ENCODE data around the gene CBX4. TPM values are rescaled to one million over a fixed set of nuclear protein-coding genes. Genes with fewer than 3 reads are reported as not detected.

Gene CBX4
- total and polyA plus RNA-seq, 2 donors from 2014 or later = 7.1 to 26.8 TPM

DNA sequence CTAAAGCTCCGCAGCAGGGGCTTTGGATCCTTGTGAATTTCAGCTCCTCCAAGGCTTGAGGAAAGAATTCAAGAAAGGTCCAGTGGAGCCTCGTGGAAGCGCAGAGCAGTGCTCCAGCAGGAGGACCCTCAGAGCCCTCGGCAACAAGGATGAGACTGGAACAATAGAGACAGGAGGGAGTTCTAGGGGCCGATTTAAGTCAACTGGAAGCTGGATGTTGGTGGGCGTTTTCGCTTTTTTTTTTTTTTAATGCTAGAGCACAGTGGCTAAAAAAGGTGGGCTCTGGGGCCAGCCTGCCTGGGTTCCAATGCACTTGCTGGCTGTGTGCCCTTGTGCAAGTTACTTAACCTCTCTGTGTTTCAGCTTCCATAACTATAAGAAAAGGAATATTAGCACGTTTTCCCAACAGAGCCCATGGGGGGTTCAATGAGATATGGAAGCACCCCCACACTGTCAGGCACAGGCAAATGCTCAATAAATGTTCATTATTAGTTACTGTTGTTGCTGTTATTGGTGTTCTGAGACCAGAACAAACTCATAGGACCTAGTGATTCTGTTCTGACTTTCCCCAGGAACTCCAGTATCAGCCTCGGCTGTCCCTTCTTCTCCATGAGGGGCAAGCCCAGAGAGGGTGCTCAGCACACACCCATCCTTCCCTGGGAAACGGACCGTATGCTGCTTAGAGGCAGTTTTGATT lies 37.1 kb downstream of the CBX4 start:
- Histone ChIP-seq H3K9ac (ENCODE audit: low read length in 3 of 3) (no peak overlapping the region), H3K27me3 (ENCODE audit: control insufficient read depth, insufficient read depth, low read length) (peaks cover 73% of the 10 kb centered on the region), H3K4me3 (ENCODE audit: low read length in 3 of 3) (no peak overlapping the region), H3K4me1 (ENCODE audit: control insufficient read depth in 2 of 3, insufficient read depth in 2 of 3, low read depth in 1 of 3, low read length in 3 of 3) (peaks cover 0 to 16% (median 7%) of the 10 kb centered on the region in 3 donors), H3K9me3 (ENCODE audit: control insufficient read depth in 2 of 3, insufficient read depth in 1 of 3, low read length in 3 of 3) (no peaks in the 10 kb centered on the region), H3K27ac (ENCODE audit: low read depth in 2 of 2, low read length in 2 of 2) (no peak overlapping the region), H3K36me3 (ENCODE audit: control insufficient read depth in 2 of 3, insufficient read depth in 3 of 3, low read length in 3 of 3) (no peaks in the 10 kb centered on the region)
- DNase-seq (no peak), FAIRE-seq (no peak)
- intact Hi-C loops (cut with DNase I) = no loop called here
- TF ChIP-seq, protein P1, sequence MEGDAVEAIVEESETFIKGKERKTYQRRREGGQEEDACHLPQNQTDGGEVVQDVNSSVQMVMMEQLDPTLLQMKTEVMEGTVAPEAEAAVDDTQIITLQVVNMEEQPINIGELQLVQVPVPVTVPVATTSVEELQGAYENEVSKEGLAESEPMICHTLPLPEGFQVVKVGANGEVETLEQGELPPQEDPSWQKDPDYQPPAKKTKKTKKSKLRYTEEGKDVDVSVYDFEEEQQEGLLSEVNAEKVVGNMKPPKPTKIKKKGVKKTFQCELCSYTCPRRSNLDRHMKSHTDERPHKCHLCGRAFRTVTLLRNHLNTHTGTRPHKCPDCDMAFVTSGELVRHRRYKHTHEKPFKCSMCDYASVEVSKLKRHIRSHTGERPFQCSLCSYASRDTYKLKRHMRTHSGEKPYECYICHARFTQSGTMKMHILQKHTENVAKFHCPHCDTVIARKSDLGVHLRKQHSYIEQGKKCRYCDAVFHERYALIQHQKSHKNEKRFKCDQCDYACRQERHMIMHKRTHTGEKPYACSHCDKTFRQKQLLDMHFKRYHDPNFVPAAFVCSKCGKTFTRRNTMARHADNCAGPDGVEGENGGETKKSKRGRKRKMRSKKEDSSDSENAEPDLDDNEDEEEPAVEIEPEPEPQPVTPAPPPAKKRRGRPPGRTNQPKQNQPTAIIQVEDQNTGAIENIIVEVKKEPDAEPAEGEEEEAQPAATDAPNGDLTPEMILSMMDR (IDR thresholded peaks at IDR 0.05; ENCODE audit: borderline replicate concordance, extremely low read depth, insufficient read depth) = no peak

- Histone ChIP-seq H3K9me3 (ENCODE audit: control insufficient read depth in 2 of 3, insufficient read depth in 1 of 3, low read length in 3 of 3) (no peaks in the 10 kb centered on the region), H3K36me3 (ENCODE audit: control insufficient read depth in 2 of 3, insufficient read depth in 3 of 3, low read length in 3 of 3) (no peaks in the 10 kb centered on the region), H3K4me1 (ENCODE audit: control insufficient read depth in 2 of 3, insufficient read depth in 2 of 3, low read depth in 1 of 3, low read length in 3 of 3) (peaks cover 0 to 15% (median 7%) of the 10 kb centered on the region in 3 donors), H3K9ac (ENCODE audit: low read length in 3 of 3) (no peak overlapping the region), H3K4me3 (ENCODE audit: low read length in 3 of 3) (no peak overlapping the region), H3K27me3 (ENCODE audit: control insufficient read depth, insufficient read depth, low read length) (peaks cover 65% of the 10 kb centered on the region), H3K27ac (ENCODE audit: low read depth in 2 of 2, low read length in 2 of 2) (no peak overlapping the region)
- intact Hi-C loops (cut with DNase I) = no loop called here
- FAIRE-seq = no peak
- peak in 2 of 5 donors; percentile 39 to 40 for DNase-seq
- TF ChIP-seq, protein P1 (IDR thresholded peaks at IDR 0.05; ENCODE audit: borderline replicate concordance, extremely low read depth, insufficient read depth) = no peak
Observed at GRCh38 chr17:79801156-79802038, 37.8 kb downstream of the CBX4 start.

DNA sequence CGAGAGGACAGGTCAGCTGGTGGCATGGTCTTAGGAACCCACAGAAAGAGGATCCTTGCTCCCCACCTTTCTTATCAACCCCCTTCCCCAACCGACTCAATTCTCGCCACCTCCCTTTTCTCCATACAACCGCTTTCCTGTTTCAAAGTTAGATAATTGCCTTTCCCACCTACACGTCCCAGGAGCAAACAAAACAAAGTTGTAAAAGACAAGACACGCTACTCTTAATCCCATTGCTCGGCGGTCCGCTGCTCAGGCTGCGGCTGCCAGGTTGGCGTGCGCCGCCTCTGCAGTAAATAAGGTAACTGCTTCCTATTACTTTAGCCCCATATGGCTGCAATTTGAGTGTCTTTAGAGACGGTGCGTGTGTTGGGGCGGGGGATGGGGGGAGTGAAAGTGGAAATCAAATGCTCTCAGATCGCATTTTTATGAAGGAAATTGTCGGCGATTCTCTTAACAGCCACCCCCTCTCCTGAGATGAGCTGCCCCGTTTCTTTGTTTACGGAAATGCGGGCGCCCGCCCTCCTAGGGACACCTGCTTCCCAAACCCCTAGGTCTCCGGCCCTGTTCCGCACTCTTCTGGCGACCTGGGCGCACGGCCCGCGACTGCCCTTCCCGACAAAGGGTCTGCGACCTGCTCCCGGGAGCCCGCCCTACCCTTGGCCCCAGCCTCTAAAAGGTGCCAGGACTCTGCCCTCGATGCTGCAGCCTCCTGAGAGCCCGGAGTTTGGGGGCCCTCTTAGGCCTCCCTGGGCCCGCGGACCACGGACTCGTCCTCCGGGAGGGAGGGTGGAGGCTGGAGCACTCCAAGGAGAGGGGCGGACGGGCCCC lies 38.7 kb downstream of the CBX4 start:
- TF ChIP-seq, protein P1 (IDR thresholded peaks at IDR 0.05; ENCODE audit: borderline replicate concordance, extremely low read depth, insufficient read depth) = no peak
- H3K36me3 ChIP-seq (ENCODE audit: control insufficient read depth in 2 of 3, insufficient read depth in 3 of 3, low read length in 3 of 3) = no peaks in the 10 kb centered on the region
- no peak overlapping the region for H3K4me3 ChIP-seq (ENCODE audit: low read length in 3 of 3)
- intact Hi-C loops (cut with DNase I) = no loop called here
- H3K27me3 ChIP-seq (ENCODE audit: control insufficient read depth, insufficient read depth, low read length) = peaks cover 56% of the 10 kb centered on the region
- DNase-seq = peak in 4 of 5 donors; percentile 68 to 79 (median 76)
- FAIRE-seq = no peak
- H3K9ac ChIP-seq (ENCODE audit: low read length in 3 of 3) = no peak overlapping the region
- H3K4me1 ChIP-seq (ENCODE audit: control insufficient read depth in 2 of 3, insufficient read depth in 2 of 3, low read depth in 1 of 3, low read length in 3 of 3) = peaks cover 0 to 19% (median 7%) of the 10 kb centered on the region in 3 donors
- no peak overlapping the region for H3K27ac ChIP-seq (ENCODE audit: low read depth in 2 of 2, low read length in 2 of 2)
- H3K9me3 ChIP-seq (ENCODE audit: control insufficient read depth in 2 of 3, insufficient read depth in 1 of 3, low read length in 3 of 3) = no peaks in the 10 kb centered on the region
